ENCODE results near the gene UNC5B. TPM values are rescaled to one million over a fixed set of nuclear protein-coding genes. Genes with fewer than 3 reads are reported as not detected.

The UNC5B gene
- total RNA-seq, 1 donor: 20.6 TPM

DNA sequence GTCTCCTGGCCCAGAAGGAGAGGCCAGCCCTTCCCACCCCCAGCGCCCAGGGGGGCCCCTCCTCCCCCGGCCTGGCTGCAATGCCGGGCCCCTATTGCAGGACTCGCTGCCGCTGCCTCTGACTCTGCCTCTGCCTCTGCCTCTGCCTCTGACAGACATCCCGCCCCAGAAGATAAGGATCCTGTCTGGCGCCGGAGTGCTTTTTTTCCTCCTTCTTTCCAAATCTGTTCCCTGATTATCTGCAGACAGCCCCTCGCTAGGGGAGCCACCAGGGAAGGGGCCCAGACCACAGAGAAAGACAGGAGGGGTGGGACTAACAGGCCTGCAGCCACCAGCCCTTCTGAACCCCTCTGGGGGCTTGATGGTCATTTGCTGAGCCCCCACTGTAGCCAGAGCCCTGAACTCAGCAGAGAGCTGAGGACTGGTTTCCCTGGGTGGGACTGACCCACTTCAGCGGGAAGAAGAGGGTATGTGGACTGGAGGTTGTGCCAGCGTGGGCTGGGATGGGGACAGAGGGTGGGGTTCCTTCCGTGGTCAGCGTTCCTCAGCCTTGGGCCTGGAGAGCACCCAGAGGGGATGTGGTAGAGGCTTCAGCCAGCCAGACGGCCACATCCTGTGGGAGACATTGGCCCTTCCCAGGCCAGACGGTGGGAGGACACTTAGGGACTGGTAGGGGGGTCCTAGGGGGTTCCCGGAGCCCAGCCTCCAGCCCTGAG lies 22.8 kb downstream of the UNC5B start:
- TF ChIP-seq, protein P1, sequence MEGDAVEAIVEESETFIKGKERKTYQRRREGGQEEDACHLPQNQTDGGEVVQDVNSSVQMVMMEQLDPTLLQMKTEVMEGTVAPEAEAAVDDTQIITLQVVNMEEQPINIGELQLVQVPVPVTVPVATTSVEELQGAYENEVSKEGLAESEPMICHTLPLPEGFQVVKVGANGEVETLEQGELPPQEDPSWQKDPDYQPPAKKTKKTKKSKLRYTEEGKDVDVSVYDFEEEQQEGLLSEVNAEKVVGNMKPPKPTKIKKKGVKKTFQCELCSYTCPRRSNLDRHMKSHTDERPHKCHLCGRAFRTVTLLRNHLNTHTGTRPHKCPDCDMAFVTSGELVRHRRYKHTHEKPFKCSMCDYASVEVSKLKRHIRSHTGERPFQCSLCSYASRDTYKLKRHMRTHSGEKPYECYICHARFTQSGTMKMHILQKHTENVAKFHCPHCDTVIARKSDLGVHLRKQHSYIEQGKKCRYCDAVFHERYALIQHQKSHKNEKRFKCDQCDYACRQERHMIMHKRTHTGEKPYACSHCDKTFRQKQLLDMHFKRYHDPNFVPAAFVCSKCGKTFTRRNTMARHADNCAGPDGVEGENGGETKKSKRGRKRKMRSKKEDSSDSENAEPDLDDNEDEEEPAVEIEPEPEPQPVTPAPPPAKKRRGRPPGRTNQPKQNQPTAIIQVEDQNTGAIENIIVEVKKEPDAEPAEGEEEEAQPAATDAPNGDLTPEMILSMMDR (IDR thresholded peaks at IDR 0.05; ENCODE audit: insufficient read depth, low read length): no peak
- DNase-seq (ENCODE audit: low read depth): peak; percentile 84

DNA sequence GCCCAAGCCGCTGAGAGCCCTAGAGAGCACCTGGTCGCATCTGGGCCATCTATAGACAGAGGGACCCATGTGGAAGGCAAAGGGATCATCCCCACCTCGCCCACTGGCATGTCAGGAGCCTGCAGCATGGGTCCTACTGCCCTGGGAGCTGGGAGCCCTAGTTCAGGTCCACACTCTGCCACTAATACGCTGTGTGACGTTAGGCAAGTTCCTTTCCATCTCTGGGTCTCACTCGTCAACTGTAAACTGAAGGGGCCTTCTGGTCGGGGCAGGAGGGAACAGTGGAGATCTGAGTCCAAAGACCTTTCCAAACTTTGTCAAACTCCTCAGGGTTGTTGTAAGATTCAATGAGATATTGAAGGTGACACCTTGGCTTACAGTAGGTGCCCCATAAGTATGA lies 23.4 kb downstream of the UNC5B start:
- H3K4me3 ChIP-seq (ENCODE audit: low read depth, low read length): no peak overlapping the region
- TF ChIP-seq, protein P1 (IDR thresholded peaks at IDR 0.05; ENCODE audit: insufficient read depth, low read length): no peak
- DNase-seq (ENCODE audit: low read depth): no peak

More for the DNA sequence above, 22.8 kb downstream of the UNC5B start:
- H3K4me3 ChIP-seq (ENCODE audit: low read depth, low read length): peak overlapping the region; percentile 17

DNA sequence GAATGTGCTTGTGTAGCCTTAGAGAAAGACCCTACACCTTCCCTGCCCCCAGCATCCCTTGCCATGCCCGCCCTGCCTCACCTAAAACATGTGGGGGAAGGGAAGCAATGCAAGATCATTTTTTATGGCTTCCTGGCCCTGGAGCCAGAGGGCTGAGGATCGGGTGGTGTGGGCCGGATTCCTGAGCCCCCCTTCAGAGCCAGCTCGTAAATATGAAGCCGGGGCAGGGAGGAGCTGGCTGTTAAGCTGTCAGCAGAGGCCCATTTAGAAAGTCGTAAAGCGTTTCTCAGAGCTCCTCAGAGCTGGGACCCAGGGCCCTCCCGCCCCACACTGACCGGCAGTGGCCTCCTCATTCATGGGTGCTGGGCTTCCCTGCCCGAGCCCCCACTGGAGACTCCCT lies 23.9 kb downstream of the UNC5B start:
- TF ChIP-seq, protein P1 (IDR thresholded peaks at IDR 0.05; ENCODE audit: insufficient read depth, low read length): no peak
- no peak overlapping the region for H3K4me3 ChIP-seq (ENCODE audit: low read depth, low read length)
- DNase-seq (ENCODE audit: low read depth): no peak

DNA sequence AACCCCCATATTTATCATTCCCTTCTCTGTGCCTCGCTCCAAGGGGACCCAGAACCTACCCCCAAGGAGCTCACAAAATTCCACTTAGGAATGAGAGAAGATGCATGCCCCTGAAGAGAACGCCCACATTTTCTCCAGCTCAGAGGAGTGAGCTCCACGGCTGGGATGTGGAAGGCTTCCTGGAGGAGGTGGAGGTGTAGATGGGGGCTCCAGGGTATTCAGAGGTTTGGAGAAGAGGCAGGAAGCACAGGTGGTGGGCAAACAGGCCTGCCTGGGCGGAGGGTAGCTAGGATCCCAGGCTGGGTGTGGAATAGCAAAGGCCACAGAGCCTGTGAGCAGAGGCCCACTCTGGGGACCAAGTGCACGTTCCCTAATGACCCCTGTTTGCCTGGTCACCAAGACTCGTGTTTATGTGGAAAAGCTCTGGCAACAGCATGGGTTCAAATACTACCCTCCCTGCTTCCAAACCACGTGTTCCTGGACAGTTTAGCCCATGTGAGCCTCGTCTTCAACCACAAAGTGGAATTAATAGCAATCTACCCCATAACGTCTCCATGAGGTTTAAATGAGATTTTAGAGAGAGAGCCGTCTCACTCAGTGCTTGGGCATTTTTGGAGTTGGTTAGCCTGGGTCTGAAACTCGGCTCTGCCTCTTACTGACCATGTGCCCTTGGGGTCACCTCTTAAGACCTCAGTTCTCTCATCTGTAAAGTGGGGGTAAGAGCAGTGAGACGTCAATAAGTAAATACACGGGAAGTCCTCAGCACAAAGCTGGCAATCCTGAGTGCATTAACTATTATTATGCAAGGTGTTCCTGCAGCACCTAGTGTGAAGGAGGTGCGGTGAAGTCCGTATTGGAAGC lies 24.7 kb downstream of the UNC5B start:
- DNase-seq (ENCODE audit: low read depth): no peak
- no peak overlapping the region for H3K4me3 ChIP-seq (ENCODE audit: low read depth, low read length)
- TF ChIP-seq, protein P1 (IDR thresholded peaks at IDR 0.05; ENCODE audit: insufficient read depth, low read length): no peak

DNA sequence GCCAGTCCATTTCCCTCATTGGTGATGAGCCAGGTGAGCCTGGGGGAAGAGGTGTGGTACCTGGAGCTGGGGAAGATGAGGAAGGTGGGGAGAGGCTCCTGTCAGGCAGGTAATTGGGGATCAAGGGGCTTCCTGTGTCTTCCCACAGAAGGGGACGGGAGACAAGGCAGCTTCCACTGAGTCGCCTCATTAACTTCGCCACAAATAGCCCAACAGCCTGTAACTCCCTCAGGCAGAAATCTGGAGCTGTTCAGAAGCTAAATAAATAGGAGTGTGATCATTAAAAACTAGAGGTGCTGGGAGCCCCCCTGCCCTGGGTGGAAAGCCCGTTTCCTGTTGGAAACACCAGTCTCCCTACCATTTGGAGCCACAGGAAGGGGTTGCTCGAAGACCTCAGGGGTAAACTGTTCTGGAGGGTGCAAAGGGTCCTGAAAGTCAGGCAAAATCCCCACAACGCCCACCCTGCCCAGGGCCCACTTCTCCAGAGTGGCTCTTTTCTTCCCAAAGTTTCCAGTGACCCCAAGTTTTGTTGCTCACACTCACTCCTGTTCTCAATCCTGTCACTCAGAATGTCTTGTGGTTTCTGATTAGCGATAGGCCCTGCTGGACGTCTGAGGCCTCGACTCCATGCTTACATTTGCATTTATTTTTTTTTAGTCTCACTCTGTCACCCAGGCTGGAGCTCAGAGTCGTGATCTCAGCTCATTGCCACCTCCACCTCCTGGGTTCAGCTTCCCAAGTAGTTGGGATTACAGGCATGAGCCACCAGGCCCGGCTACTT lies 25.7 kb downstream of the UNC5B start:
- no peak overlapping the region for H3K4me3 ChIP-seq (ENCODE audit: low read depth, low read length)
- TF ChIP-seq, protein P1 (IDR thresholded peaks at IDR 0.05; ENCODE audit: insufficient read depth, low read length): no peak
- no peak for DNase-seq (ENCODE audit: low read depth)

DNA sequence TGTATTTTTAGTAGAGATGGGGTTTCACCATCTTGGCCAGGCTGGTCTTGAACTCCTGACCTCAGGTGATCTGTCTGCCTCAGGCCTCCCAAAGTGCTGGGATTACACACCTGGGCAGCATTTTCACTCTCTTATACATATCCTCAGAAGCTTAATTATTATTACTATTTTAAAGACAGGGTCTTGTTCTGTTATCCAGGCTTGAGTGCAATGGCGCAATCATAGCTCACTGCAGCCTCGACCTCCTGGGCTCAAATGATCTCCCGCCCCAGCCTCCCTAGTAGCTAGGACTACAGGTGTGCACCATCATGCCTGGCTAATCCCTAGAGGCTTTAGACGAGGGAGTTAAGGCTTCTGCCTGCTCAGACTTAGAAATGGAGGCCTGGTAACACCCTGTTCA lies 26.3 kb downstream of the UNC5B start:
- TF ChIP-seq, protein P1 (IDR thresholded peaks at IDR 0.05; ENCODE audit: insufficient read depth, low read length): no peak
- no peak overlapping the region for H3K4me3 ChIP-seq (ENCODE audit: low read depth, low read length)
- no peak for DNase-seq (ENCODE audit: low read depth)
